H1 (cell line): ENCODE results near the gene COL11A1. TPM values are rescaled to one million over a fixed set of nuclear protein-coding genes. Genes with fewer than 3 reads are reported as not detected.

ENCODE experiments used
- CTCF ChIA-PET: fragments of 300-600 bp; sonication (Branson Sonifier 250); formaldehyde crosslinking; loops from one replicate; lab custom pipeline; 2021; ENCODE audit not compliant: partially characterized antibody; lab: Charles Lee
- POLR2A ChIA-PET: fragments of 300-600 bp; sonication (Branson Sonifier 250); formaldehyde crosslinking; loops from one replicate; lab custom pipeline; 2021; ENCODE audit warnings: inconsistent platforms; ENCODE audit not compliant: partially characterized antibody; lab: Charles Lee
- DNase-seq, 2 experiments: peaks; one replicate each; pipeline versions ENCODE4 v3.0.0 to v3.0.0-alpha.2; 2010 to 2022; ENCODE audit warnings: low spot score in 2 of 2, low read depth in 1 of 2, mixed read lengths in 1 of 2
- FAIRE-seq: peaks from 2 replicates; lab custom pipeline; 2011; peaks lifted over from hg19 to GRCh38; lab: Jason Lieb, UNC
- H2AFZ ChIP-seq: 2 replicates; pipeline ENCODE4 v1.8.1; 2012; ENCODE audit warnings: low read length, inconsistent platforms
- H2AK5ac ChIP-seq: 2 replicates; pipeline ENCODE4 v1.6.1; 2013; ENCODE audit warnings: low read depth, low read length
- H2BK120ac ChIP-seq: replicated peaks from 2 replicates; pipeline ENCODE3; 2013; ENCODE audit warnings: low read depth, low read length, inconsistent platforms
- H2BK12ac ChIP-seq: 2 replicates; pipeline ENCODE4 v1.6.1; 2013; ENCODE audit warnings: low read depth, low read length
- H2BK15ac ChIP-seq: 2 replicates; pipeline ENCODE4 v1.6.1; 2013; ENCODE audit warnings: low read length
- H2BK20ac ChIP-seq: 2 replicates; pipeline ENCODE4 v1.6.1; 2013; ENCODE audit warnings: low read length
- H2BK5ac ChIP-seq: 2 replicates; pipeline ENCODE4 v1.6.1; 2013; ENCODE audit warnings: low read depth, low read length
- H3K14ac ChIP-seq: 2 replicates; pipeline ENCODE4 v1.6.1; 2013; ENCODE audit warnings: inconsistent platforms; ENCODE audit not compliant: insufficient read length
- H3K18ac ChIP-seq: 2 replicates; pipeline ENCODE4 v1.6.1; 2013; ENCODE audit warnings: low read length; ENCODE audit errors: extremely low read depth
- H3K23ac ChIP-seq: 2 replicates; pipeline ENCODE4 v1.6.1; 2013; ENCODE audit warnings: inconsistent platforms; ENCODE audit not compliant: insufficient read length
- H3K23me2 ChIP-seq: 2 replicates; pipeline ENCODE4 v1.6.1; 2013; ENCODE audit warnings: low read depth, low read length
- H3K27ac ChIP-seq: 2 replicates; pipeline ENCODE4 v1.6.1; 2011; ENCODE audit warnings: low read depth, low read length, inconsistent platforms
- H3K27me3 ChIP-seq, 4 experiments: replicated peaks in 1 of 4; 1 replicate in 1 of 4; 2 replicates in 3 of 4; pipeline versions ENCODE4 v1.6.1 to v1.8.1; 2011 to 2013; ENCODE audit warnings: low read length in 3 of 4, mild to moderate bottlenecking in 3 of 4, inconsistent platforms in 2 of 4, mixed read lengths in 2 of 4, moderate library complexity in 1 of 4; ENCODE audit not compliant: control insufficient read depth in 3 of 4, insufficient read depth in 3 of 4; ENCODE audit errors: extremely low read depth in 1 of 4
- H3K36me3 ChIP-seq, 4 experiments: 2 replicates each; pipeline versions ENCODE4 v1.6.1 to v1.8.1; 2011 to 2013; ENCODE audit warnings: mild to moderate bottlenecking in 4 of 4, low read length in 3 of 4, moderate library complexity in 2 of 4, control low read depth in 1 of 4, inconsistent platforms in 1 of 4; ENCODE audit not compliant: insufficient read depth in 4 of 4, control insufficient read depth in 2 of 4
- H3K4ac ChIP-seq: replicated peaks from 2 replicates; pipeline ENCODE3; 2013; ENCODE audit warnings: low read length, low read depth, mixed read lengths, inconsistent platforms; ENCODE audit not compliant: insufficient read length
- H3K4me1 ChIP-seq, 4 experiments: replicated peaks in 1 of 4; 1 replicate in 1 of 4; 2 replicates in 3 of 4; pipeline versions ENCODE4 v1.6.1 to v1.8.1; 2011 to 2013; ENCODE audit warnings: low read length in 3 of 4, inconsistent platforms in 2 of 4, mixed read lengths in 1 of 4; ENCODE audit not compliant: insufficient read depth in 4 of 4, control insufficient read depth in 3 of 4
- H3K4me2 ChIP-seq, 2 experiments: 2 replicates each; pipeline versions ENCODE4 v1.6.1 to v1.8.1; 2011 to 2013; ENCODE audit warnings: low read depth in 2 of 2, low read length in 2 of 2, control low read depth in 1 of 2, inconsistent platforms in 1 of 2, mild to moderate bottlenecking in 1 of 2; ENCODE audit not compliant: insufficient read depth in 1 of 2
- H3K4me3 ChIP-seq, 4 experiments: fragments of 200-600, 300-600 bp in 1 of 4; sonication (generic), shearing (Covaris generic), sonication (Bioruptor Twin) in 1 of 4; 2 replicates each; pipeline versions ENCODE4 v1.5.1 to v1.8.1; 2011 to 2016; ENCODE audit warnings: low read length in 4 of 4, low read depth in 3 of 4, control low read depth in 2 of 4, inconsistent platforms in 2 of 4, mild to moderate bottlenecking in 2 of 4, mixed read lengths in 1 of 4, moderate library complexity in 1 of 4; ENCODE audit not compliant: insufficient read depth in 2 of 4; ENCODE audit errors: extremely low read depth in 1 of 4
- H3K56ac ChIP-seq: replicated peaks from 2 replicates; pipeline ENCODE3; 2013; ENCODE audit warnings: low read depth, mild to moderate bottlenecking, mixed read lengths, low read length, inconsistent platforms; ENCODE audit not compliant: insufficient read length
- H3K79me1 ChIP-seq: 2 replicates; pipeline ENCODE4 v1.6.1; 2013; ENCODE audit warnings: low read depth, low read length, control low read depth
- H3K79me2 ChIP-seq, 2 experiments: 2 replicates each; pipeline versions ENCODE4 v1.6.1 to v1.8.1; 2012 to 2013; ENCODE audit warnings: low read length in 2 of 2, mild to moderate bottlenecking in 2 of 2, inconsistent platforms in 1 of 2; ENCODE audit not compliant: insufficient read depth in 2 of 2, control insufficient read depth in 1 of 2
- H3K9ac ChIP-seq, 4 experiments: replicated peaks in 1 of 4; 1 replicate in 1 of 4; 2 replicates in 3 of 4; pipeline versions ENCODE4 v1.6.1 to v1.8.1; 2011 to 2013; ENCODE audit warnings: low read depth in 3 of 4, low read length in 3 of 4, control low read depth in 2 of 4, mild to moderate bottlenecking in 2 of 4, moderate library complexity in 2 of 4, inconsistent platforms in 1 of 4; ENCODE audit errors: extremely low read depth in 1 of 4
- H3K9me3 ChIP-seq, 2 experiments: 2 replicates each; pipeline versions ENCODE4 v1.6.1 to v1.8.1; 2012 to 2013; ENCODE audit warnings: mild to moderate bottlenecking in 2 of 2, moderate library complexity in 2 of 2, control low read depth in 1 of 2, inconsistent platforms in 1 of 2, low read depth in 1 of 2, low read length in 1 of 2, mixed read lengths in 1 of 2; ENCODE audit not compliant: insufficient read depth in 2 of 2
- H4K20me1 ChIP-seq, 2 experiments: replicated peaks in 1 of 2; 2 replicates each; pipeline versions ENCODE3 to v1.8.1; 2011 to 2013; ENCODE audit warnings: inconsistent platforms in 2 of 2, low read length in 2 of 2, mild to moderate bottlenecking in 1 of 2; ENCODE audit not compliant: insufficient read depth in 2 of 2, control insufficient read depth in 1 of 2
- H4K5ac ChIP-seq: 2 replicates; pipeline ENCODE4 v1.6.1; 2013; ENCODE audit warnings: low read length, low read depth, mixed read lengths, inconsistent platforms; ENCODE audit not compliant: insufficient read length
- H4K8ac ChIP-seq: 2 replicates; pipeline ENCODE4 v1.8.0; 2013; ENCODE audit warnings: mild to moderate bottlenecking, moderate library complexity, low read length, inconsistent platforms; ENCODE audit not compliant: insufficient read depth; ENCODE audit errors: extremely low read depth
- H4K91ac ChIP-seq: replicated peaks from 2 replicates; pipeline ENCODE3; 2013; ENCODE audit warnings: low read length, mixed read lengths, inconsistent platforms; ENCODE audit not compliant: insufficient read length
- KDM1A ChIP-seq: fragments of 200-600, 300-600 bp; sonication (generic); IDR thresholded peaks from 2 replicates; pipeline ENCODE4 v1.7.1; 2016; ENCODE audit warnings: mild to moderate bottlenecking, low read length, borderline replicate concordance
- POLR2AphosphoS5 ChIP-seq: IDR thresholded peaks from 2 replicates; pipeline ENCODE4 v1.6.1; 2011; ENCODE audit warnings: low read depth, low read length
- RBBP5 ChIP-seq: IDR thresholded peaks from 2 replicates; pipeline ENCODE4 v1.7.1; 2012; ENCODE audit warnings: low read depth, mild to moderate bottlenecking, inconsistent platforms, low read length, moderate library complexity, borderline replicate concordance
- SRF ChIP-seq: IDR thresholded peaks from 2 replicates; pipeline ENCODE4 v1.6.1; 2011; ENCODE audit warnings: mild to moderate bottlenecking, low read depth, low read length, moderate library complexity
- WGBS, 2 experiments: shearing (Covaris generic) in 1 of 2; methylation state at CpG; one replicate each; pipeline versions ENCODE4 v1.1.6 to v1.1.7; 2013 to 2015; ENCODE audit warnings: low lambda C conversion rate in 2 of 2, mixed read lengths in 2 of 2, inconsistent platforms in 1 of 2, low coverage in 1 of 2, missing lambda C conversion rate in 1 of 2; ENCODE audit not compliant: insufficient replicate concordance in 2 of 2, insufficient coverage in 1 of 2, insufficient read length in 1 of 2; ENCODE audit errors: extremely low coverage in 1 of 2, missing lambda C conversion rate in 1 of 2; 5-methylcytosine and 5-hydroxymethylcytosine counted together
- polyA plus RNA-seq, 7 experiments: library from polyadenylated mRNA; depleted of rRNA in 3 of 7; stranded (reverse) in 5 of 7; unstranded in 2 of 7; fragments of >200 nt in 5 of 7; fragments of 200-250 nt in 2 of 7; gene quantifications; 1 replicate in 5 of 7; 2 replicates in 1 of 7; 4 replicates in 1 of 7; pipeline versions ENCODE4 v1.2.1 to v1.2.3, GENCODE V29; 2011 to 2013; ENCODE audit warnings: missing spikeins in 2 of 7, mixed read lengths in 2 of 7
- total RNA-seq: library from RNA; stranded (reverse); fragmentation: NEBNext Ultra II Directional; extraction: Animal tissue kit (Norgen Biotek cat#: 25700); gene quantifications from 2 replicates; pipeline ENCODE4 v1.2.1, GENCODE V29; 2021

The COL11A1 gene
- total and polyA plus RNA-seq, 2 of the 8 experiments (the other 6 are each of a cell fraction or from before 2014, with no cell fraction given) = 4.0 to 27.9 TPM

- POLR2A ChIA-PET = no interaction called here
Measured at GRCh38 chr1:103063921-103064320, 44.4 kb downstream of the COL11A1 start.

More at GRCh38 chr1:103063921-103064320, 44.4 kb downstream of the COL11A1 start:
- no peaks in the 10 kb centered on the region for H3K36me3 ChIP-seq
- no peak overlapping the region for H3K9ac ChIP-seq
- CTCF ChIA-PET = interaction anchor here (1.0 kb wide), 1 partner anchor 398 kb away, joined by 3 read pairs; no protein-coding TSS in a partner anchor
- H2AFZ ChIP-seq = no peak overlapping the region
- no peak overlapping the region for H4K5ac ChIP-seq
- no peaks in the 10 kb centered on the region for H3K27me3 ChIP-seq
- no peaks in the 10 kb centered on the region for H3K23me2 ChIP-seq
- WGBS, 2 experiments = 96% methylated on average over 2 of the region's 2 CpGs; no CpG with 5 or more reads in 1 of the 2 experiments
- H3K4me1 ChIP-seq = no peaks in the 10 kb centered on the region
- no peak for FAIRE-seq
- no peaks in the 10 kb centered on the region for H4K20me1 ChIP-seq
- no peak overlapping the region for H2BK12ac ChIP-seq
- H3K4me2 ChIP-seq = no peak overlapping the region
- no peak overlapping the region for H2BK5ac ChIP-seq
- H2BK120ac ChIP-seq = no peak overlapping the region
- no peak overlapping the region for H4K91ac ChIP-seq
- H3K23ac ChIP-seq = no peak overlapping the region
- no peak overlapping the region for H3K14ac ChIP-seq
- H3K79me2 ChIP-seq = no peaks in the 10 kb centered on the region
- H2AK5ac ChIP-seq = no peak overlapping the region
- no peaks in the 10 kb centered on the region for H3K9me3 ChIP-seq
- no peak overlapping the region for H2BK20ac ChIP-seq
- H3K18ac ChIP-seq = no peak overlapping the region
- H2BK15ac ChIP-seq = no peak overlapping the region
- H4K8ac ChIP-seq = no peak overlapping the region
- no peak overlapping the region for H3K27ac ChIP-seq
- TF ChIP-seq KDM1A (no peak), RBBP5 (no peak), POLR2AphosphoS5 (no peak), SRF (no peak)
- no peaks in the 10 kb centered on the region for H3K79me1 ChIP-seq
- H3K4me3 ChIP-seq = no peak overlapping the region
- H3K4ac ChIP-seq = no peak overlapping the region
- no peak overlapping the region for H3K56ac ChIP-seq
- no peak for DNase-seq
